Measurements from ENCODE around the gene CPNE5. TPM values are rescaled to one million over a fixed set of nuclear protein-coding genes. Genes with fewer than 3 reads are reported as not detected.

Gene CPNE5
- total and polyA plus RNA-seq, 9 of the 15 experiments (the other 6 are each of a cell fraction or from before 2014, with no cell fraction given): 0.14 to 1.0 (median 0.46) TPM; not detected in 2

GRCh38 chr6:36862164-36862847, 23.1 kb upstream of the CPNE5 start (continued):
- no peak for TF ChIP-seq ILF3 (IDR thresholded peaks at IDR 0.05; ENCODE audit: borderline replicate concordance)
- peak; percentile 75; the same call in 1 of the 2 replicates for TF ChIP-seq NCOA1 (IDR thresholded peaks at IDR 0.05; ENCODE audit: low read depth)
- TF ChIP-seq RBM15 (IDR thresholded peaks at IDR 0.05; ENCODE audit: insufficient read depth, low read length): no peak
- no peak for TF ChIP-seq ZNF274 (IDR thresholded peaks at IDR 0.05; ENCODE audit: borderline replicate concordance, low read depth, low read length)
- TF ChIP-seq ZNF696 (CRISPR knock-in tag; conservative IDR thresholded peaks at IDR 0.05): no peak
- TF ChIP-seq PCBP2 (IDR thresholded peaks at IDR 0.05; ENCODE audit: low read depth, low read length, poor library complexity, severe bottlenecking): no peak
- TF ChIP-seq THAP7 (CRISPR knock-in tag; IDR thresholded peaks at IDR 0.05): no peak
- TF ChIP-seq FOXP1 (CRISPR knock-in tag; IDR thresholded peaks at IDR 0.05): no peak
- no peak for TF ChIP-seq STAG1 (CRISPR knock-in tag; IDR thresholded peaks at IDR 0.05; ENCODE audit: borderline replicate concordance)
- TF ChIP-seq ZBTB7A (IDR thresholded peaks at IDR 0.05; ENCODE audit: borderline replicate concordance, control insufficient read depth, low read depth, low read length): no peak
- TF ChIP-seq, protein P1, sequence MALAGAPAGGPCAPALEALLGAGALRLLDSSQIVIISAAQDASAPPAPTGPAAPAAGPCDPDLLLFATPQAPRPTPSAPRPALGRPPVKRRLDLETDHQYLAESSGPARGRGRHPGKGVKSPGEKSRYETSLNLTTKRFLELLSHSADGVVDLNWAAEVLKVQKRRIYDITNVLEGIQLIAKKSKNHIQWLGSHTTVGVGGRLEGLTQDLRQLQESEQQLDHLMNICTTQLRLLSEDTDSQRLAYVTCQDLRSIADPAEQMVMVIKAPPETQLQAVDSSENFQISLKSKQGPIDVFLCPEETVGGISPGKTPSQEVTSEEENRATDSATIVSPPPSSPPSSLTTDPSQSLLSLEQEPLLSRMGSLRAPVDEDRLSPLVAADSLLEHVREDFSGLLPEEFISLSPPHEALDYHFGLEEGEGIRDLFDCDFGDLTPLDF (CRISPR knock-in tag; IDR thresholded peaks at IDR 0.05): no peak
- TF ChIP-seq DPF2 (IDR thresholded peaks at IDR 0.05): peak; percentile 96
- no peak for TF ChIP-seq ZNF253 (CRISPR knock-in tag; conservative IDR thresholded peaks at IDR 0.05)
- peak; percentile 84 for TF ChIP-seq SMARCE1 (IDR thresholded peaks at IDR 0.05)
- no peak for TF ChIP-seq PRPF4 (IDR thresholded peaks at IDR 0.05; ENCODE audit: insufficient read depth, low read depth, low read length, poor library complexity, severe bottlenecking)
- peak; percentile 67; the same call in 1 of the 2 replicates for TF ChIP-seq MTA3 (IDR thresholded peaks at IDR 0.05; ENCODE audit: borderline replicate concordance)
- TF ChIP-seq, protein P2, sequence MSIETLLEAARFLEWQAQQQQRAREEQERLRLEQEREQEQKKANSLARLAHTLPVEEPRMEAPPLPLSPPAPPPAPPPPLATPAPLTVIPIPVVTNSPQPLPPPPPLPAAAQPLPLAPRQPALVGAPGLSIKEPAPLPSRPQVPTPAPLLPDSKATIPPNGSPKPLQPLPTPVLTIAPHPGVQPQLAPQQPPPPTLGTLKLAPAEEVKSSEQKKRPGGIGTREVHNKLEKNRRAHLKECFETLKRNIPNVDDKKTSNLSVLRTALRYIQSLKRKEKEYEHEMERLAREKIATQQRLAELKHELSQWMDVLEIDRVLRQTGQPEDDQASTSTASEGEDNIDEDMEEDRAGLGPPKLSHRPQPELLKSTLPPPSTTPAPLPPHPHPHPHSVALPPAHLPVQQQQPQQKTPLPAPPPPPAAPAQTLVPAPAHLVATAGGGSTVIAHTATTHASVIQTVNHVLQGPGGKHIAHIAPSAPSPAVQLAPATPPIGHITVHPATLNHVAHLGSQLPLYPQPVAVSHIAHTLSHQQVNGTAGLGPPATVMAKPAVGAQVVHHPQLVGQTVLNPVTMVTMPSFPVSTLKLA (conservative IDR thresholded peaks at IDR 0.05): peak; percentile 50 to 74
- peak; percentile 94 for TF ChIP-seq ARID1B (IDR thresholded peaks at IDR 0.05)
- TF ChIP-seq HMG20B (CRISPR knock-in tag; IDR thresholded peaks at IDR 0.05): no peak
- TF ChIP-seq KDM4B (IDR thresholded peaks at IDR 0.05; ENCODE audit: borderline replicate concordance in 2 of 2, low read depth in 1 of 2): no peak
- no peak for TF ChIP-seq PHF20 (IDR thresholded peaks at IDR 0.05; ENCODE audit: partially characterized antibody)
